NCI-H446 treated with DMSO at 0.1 percent for 48 hours (cell line): ENCODE results near the gene NRXN3.

ENCODE experiments used
- DNase-seq: peaks from one replicate; lab custom pipeline; 2025; lab: John Stamatoyannopoulos, UW

The NRXN3 gene

DNA sequence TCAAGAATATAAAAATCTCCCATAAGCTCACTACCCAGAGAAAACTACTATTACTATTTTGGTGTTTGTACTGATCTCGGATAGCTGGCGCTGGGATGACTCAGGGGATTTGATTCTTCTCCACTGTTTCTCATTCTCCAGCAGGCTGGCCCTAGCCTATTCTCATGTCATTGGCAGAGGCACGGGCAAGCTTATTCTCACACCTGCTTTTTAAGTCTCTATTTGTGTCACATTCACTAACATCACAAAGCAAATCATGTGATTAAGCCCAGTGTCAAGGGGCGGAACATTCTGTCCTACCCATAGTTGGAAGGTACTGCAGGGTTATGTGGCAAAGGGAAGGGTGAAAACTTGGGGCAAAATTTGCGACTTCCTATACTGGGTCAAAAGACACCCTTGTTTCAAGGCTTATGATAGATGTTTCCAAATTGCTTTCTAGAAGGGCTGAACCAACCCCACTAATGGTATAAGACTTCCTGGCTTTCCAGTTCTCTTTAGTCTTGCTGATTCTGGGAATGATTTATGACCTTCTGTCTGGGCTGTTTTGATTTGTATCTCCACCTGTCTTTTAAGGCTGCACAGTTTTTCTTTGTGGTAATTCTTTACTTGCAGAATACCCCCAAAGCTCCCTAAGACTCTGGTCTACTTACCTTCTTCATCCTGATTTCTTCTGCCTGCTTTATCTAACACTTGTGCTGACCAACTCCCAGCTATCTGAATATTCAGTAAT lies 406.4 kb downstream of the NRXN3 start:
- DNase-seq, result no peak

- no peak for DNase-seq
Measured at GRCh38 chr14:78581229-78581628, 411.1 kb downstream of the NRXN3 start.

DNA sequence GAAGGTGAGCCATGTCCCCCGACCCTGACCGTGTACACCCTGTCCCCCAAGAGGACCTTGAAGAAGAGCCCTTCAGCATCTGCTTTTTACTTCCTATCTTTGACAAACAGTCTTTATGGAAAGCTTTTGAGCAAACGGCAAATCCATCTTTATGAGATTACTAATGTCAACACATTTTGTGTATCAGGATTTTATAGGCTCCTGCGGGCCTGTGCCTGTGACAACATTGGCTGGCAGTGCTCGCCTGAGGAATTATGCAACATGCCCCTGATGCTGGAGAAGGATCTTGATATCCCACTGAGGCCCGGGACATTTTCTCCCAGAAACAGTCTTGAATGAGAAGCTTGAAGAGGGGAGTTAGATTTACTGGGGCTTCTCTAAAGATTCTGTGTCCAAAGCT lies 416.5 kb downstream of the NRXN3 start:
- DNase-seq, result no peak

DNA sequence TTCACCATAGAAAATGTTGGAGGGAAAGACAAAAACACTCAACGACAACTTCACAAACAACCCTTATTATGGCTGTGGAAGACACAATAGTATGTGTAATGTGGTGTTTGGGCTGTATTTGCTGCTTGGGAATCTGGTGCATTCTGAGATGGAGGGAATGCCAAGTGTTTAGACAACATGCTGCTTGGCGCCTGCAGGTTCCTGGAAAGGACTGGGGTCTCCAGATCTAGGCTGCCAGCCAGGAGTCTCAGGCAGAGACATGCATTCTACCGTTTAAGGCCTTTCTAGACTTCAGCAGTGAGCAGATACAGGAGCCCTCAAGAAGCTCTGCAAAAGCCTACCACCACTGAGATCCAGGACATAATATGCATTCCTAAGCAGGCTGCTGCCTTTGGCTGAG lies 418.7 kb downstream of the NRXN3 start:
- no peak for DNase-seq

DNA sequence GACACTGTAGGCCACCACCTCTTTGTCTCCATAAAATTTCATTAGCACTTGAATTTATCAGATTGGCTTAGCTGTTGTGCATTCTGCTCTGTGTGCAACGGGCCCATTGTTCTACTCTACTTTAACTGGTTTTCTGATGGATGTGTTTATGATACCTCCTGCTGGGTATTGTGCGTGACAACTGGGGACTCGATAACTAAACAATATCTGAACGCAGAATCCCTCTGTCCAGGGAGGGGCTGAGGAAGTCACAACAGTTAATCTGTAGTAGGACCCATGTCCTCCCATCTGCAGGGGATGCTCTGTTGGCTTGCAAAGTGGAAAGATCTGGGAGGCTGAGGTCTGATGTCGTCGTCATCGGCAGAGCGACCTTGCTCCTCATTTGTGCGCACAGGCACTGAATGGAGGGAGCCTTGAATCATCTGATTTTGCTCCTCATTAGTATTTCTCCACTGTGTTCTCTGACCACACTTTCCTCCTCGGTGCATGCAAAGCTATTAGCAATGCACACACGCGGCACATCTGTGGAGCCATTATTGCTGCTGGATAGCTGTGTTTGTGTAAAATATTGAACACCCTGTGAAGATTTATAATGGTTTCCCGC lies 422.5 kb downstream of the NRXN3 start:
- no peak for DNase-seq

- DNase-seq, result no peak
Measured at GRCh38 chr14:78593949-78594348, 423.8 kb downstream of the NRXN3 start.

DNA sequence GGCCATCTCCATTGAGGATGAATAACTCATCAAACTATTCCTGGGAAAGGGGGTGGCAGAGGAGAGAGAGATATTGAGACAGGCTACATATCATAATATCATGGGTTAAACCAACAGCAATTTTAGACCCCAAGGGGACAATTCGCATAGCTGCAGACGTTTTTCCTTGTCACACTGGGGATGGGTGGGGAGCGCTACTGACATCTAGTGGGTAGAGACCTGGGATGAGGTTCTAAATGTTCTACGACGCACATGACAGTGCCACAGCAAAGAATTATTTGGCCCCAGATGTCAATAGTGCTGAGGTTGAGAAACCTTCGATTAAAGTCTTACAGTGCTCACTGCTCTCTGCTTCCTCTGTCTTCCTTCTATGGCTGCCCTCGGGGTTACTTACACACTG lies 425.6 kb downstream of the NRXN3 start:
- DNase-seq, result peak; percentile 7

DNA sequence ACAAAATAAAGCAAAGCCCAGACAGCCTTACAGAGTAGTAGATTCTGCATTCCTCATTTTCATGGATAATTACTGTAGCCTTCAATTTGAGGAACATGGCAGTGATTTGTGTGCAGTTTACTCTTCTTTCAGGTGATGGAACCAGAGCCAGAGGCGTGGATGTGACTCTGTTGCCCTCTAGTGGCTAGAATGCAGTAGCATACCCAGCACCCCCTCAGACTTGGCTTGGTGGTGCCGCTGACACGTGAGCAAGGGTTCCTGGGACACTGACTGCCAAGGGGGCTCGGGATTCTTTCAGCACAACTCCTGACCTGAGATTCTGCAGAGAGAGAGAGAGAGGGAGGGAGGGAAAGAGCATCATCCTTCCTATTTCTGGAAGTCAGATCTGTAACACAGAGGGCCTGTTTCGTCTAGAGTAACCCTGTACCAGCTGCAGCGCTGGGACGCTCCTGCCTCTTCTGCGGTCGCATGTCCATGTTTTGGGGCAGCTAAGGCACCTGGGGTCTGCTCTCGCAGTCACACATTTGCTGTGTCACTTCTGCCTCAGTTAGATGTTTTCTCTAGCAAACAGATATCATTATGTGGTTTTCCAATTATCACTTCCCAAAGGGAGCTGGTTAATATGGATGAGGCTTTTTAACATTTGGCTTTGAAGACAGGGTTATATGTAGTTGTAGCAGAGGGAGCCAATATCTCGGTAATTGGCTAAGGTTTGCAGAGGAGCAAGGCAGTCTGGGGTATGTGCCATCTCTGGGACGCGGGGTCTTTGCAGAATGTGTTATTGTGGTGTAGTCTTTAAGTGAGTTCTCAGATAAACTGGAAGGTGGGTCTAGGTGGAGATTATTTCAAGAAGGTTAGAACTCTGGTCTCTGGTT lies 428.1 kb downstream of the NRXN3 start:
- DNase-seq, result peak; percentile 7

- no peak for DNase-seq
Measured at GRCh38 chr14:78605025-78605762, 435.0 kb downstream of the NRXN3 start.

DNA sequence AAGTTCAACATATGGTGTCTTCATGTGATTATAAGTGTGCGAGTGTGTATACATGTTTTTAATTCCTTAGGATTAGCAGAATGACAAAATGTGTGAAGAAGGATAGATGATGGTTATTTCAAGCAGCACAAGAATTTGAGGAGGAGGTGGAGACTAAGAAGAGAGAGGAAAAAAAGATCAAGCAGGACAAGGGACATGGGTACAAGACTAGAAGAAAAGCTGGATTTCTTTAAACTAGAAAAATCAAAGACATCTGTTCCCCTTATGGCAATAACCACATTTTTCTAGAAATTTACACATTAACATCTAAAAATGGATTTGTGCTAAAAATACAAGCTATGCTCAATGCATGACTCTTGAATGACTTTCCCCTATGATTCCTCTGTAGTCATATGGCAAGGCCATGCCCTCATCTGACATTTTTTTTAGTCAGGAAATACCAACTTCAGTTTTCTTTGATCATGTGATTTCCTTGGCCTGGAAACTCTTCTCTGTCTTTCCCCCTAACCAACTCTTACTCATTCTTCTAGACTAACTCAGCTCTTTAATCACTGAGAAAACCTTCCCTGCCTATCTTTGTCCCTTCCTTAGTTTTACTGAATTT lies 435.8 kb downstream of the NRXN3 start:
- no peak for DNase-seq

- DNase-seq, result no peak
Measured at GRCh38 chr14:78608998-78609787, 439.0 kb downstream of the NRXN3 start.

- DNase-seq, result no peak
Measured at GRCh38 chr14:78610994-78611393, 440.8 kb downstream of the NRXN3 start.

- DNase-seq, result no peak
Measured at GRCh38 chr14:78611796-78612571, 441.8 kb downstream of the NRXN3 start.

- DNase-seq, result no peak
Measured at GRCh38 chr14:78612666-78613065, 442.5 kb downstream of the NRXN3 start.

DNA sequence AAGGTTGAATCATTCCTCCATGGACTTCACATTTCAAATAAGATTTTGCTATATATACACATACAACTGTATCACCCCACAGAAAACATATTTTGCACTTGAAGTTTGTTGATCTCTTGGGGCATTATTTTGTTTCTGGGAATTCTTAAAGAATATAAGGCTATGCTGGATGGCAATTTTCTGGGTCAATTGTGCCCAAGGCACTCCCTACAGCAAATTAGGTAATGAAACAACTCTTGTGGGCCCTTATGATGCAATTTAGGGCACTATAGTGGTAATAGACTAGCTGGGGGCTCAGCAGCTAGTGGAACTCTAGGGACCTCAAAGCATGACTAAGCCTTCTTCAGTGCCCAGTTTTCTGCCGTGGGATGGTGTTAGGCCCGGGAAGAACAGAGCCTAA lies 444.4 kb downstream of the NRXN3 start:
- DNase-seq, result no peak

DNA sequence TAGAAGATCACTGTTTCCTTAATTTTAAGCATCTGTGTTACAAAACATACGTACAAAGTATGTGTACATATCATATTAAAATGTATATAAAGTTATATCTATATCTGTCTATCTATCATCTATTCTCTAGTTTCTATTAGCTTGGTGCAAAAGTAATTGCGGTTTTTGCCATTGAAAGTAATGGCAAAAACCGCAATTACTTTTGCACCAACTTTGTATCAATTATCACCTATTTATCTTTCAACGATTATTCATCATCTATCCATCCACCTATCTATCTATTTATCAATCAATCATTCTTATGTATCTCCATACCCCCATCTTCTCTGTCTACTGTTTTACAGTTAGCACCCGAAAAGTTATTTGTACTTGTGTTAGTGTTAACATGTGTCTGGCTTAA lies 447.6 kb downstream of the NRXN3 start:
- DNase-seq, result no peak

DNA sequence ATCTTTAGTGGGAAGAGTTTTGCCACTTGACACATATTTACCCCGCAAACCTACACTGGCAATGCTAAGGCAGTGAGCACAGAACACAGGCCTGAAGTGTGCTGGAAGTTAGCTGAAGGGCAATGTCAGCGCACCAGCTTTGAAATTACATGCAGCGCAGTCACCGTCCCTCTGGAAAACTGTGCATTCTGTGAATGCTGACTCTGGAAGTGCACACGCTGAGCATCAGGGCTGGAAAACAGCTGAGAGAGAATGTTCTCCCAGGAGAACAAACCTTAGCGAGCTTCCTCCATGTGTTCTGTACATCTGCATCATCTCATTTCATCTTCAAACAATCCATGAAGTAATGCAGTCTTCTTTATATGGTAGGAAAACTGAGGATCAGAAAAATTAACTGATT lies 448.2 kb downstream of the NRXN3 start:
- DNase-seq, result no peak

GRCh38 chr14:78627114-78627513 lies 456.9 kb downstream of the NRXN3 start:
- no peak for DNase-seq

GRCh38 chr14:78631551-78631950 lies 461.4 kb downstream of the NRXN3 start:
- no peak for DNase-seq

GRCh38 chr14:78633752-78634151 lies 463.6 kb downstream of the NRXN3 start:
- peak; percentile 28 for DNase-seq
